SK-N-SH (cell line): ENCODE measurements around the gene PTCRA. TPM values are rescaled to one million over a fixed set of nuclear protein-coding genes. Genes with fewer than 3 reads are reported as not detected.

Source experiments
- CTCF ChIA-PET: fragments of 300-600, 350-600 bp; formaldehyde crosslinking; extraction: SDS; loops from one replicate; lab custom pipeline; 2021; lab: Yijun Ruan, JAX
- POLR2A ChIA-PET: fragments of 350-600 bp; sonication (Branson Sonifier 250); formaldehyde crosslinking; extraction: SDS; loops from one replicate; lab custom pipeline; 2020; ENCODE audit warnings: antibody characterized with exemption, inconsistent platforms; lab: Yijun Ruan, JAX
- DNase-seq: peaks from one replicate; pipeline ENCODE4 v3.0.0; 2012
- H2AFZ ChIP-seq: fragments of 200-600 bp; sonication (generic); 2 replicates; pipeline ENCODE4 v1.8.1; 2016; ENCODE audit warnings: antibody characterized with exemption, mild to moderate bottlenecking, low read depth
- H3F3A ChIP-seq: fragments of 200-600 bp; sonication (generic); replicated peaks from 2 replicates; pipeline ENCODE3; 2016; ENCODE audit warnings: antibody characterized with exemption, mild to moderate bottlenecking; ENCODE audit not compliant: insufficient read depth
- H3K27ac ChIP-seq, 2 experiments: fragments of 200-500 bp in 1 of 2; fragments of 200-600 bp in 1 of 2; sonication (Bioruptor generic) in 1 of 2; sonication (generic), shearing (Covaris generic) in 1 of 2; 2 replicates each; pipeline versions ENCODE4 v1.5.1 to v1.6.1; 2014 to 2016; ENCODE audit warnings: low read depth in 2 of 2, inconsistent platforms in 1 of 2, low read length in 1 of 2, mild to moderate bottlenecking in 1 of 2, mixed read lengths in 1 of 2
- H3K27me3 ChIP-seq: fragments of 200-600 bp; sonication (generic), shearing (Covaris generic); 2 replicates; pipeline ENCODE4 v1.6.1; 2016; ENCODE audit warnings: mixed run types; ENCODE audit not compliant: insufficient read depth
- H3K36me3 ChIP-seq, 2 experiments: fragments of 200-500 bp in 1 of 2; fragments of 200-600 bp in 1 of 2; sonication (Bioruptor generic) in 1 of 2; sonication (generic) in 1 of 2; replicated peaks in 1 of 2; 2 replicates each; pipeline versions ENCODE3 to v1.5.1; 2014 to 2016; ENCODE audit warnings: low read length in 1 of 2, mild to moderate bottlenecking in 1 of 2; ENCODE audit not compliant: insufficient read depth in 2 of 2, control insufficient read depth in 1 of 2
- H3K4me1 ChIP-seq, 2 experiments: fragments of 200-500 bp in 1 of 2; fragments of 200-600 bp in 1 of 2; sonication (Bioruptor generic) in 1 of 2; sonication (generic), shearing (Covaris generic) in 1 of 2; 2 replicates each; pipeline versions ENCODE4 v1.5.1 to v1.6.1; 2014 to 2016; ENCODE audit warnings: low read depth in 1 of 2, low read length in 1 of 2, mixed run types in 1 of 2; ENCODE audit not compliant: insufficient read depth in 2 of 2, control insufficient read depth in 1 of 2
- H3K4me2 ChIP-seq: fragments of 200-600 bp; sonication (generic), shearing (Covaris generic); 2 replicates; pipeline ENCODE4 v1.6.1; 2017; ENCODE audit warnings: mixed run types
- H3K4me3 ChIP-seq, 2 experiments: fragments of 200-500 bp in 1 of 2; fragments of 200-600 bp in 1 of 2; sonication (Bioruptor generic) in 1 of 2; sonication (generic), shearing (Covaris generic) in 1 of 2; 2 replicates each; pipeline versions ENCODE4 v1.5.1 to v1.8.1; 2014 to 2016; ENCODE audit warnings: low read depth in 2 of 2, inconsistent platforms in 1 of 2, low read length in 1 of 2, mild to moderate bottlenecking in 1 of 2, mixed read lengths in 1 of 2, moderate library complexity in 1 of 2
- H3K79me2 ChIP-seq: fragments of 200-600 bp; sonication (generic); 2 replicates; pipeline ENCODE4 v1.8.1; 2017; ENCODE audit warnings: mild to moderate bottlenecking; ENCODE audit not compliant: insufficient read depth
- H3K9ac ChIP-seq: fragments of 200-600 bp; sonication (generic); 2 replicates; pipeline ENCODE4 v1.6.1; 2017; ENCODE audit warnings: mixed run types
- H3K9me2 ChIP-seq: fragments of 200-600 bp; sonication (generic); 2 replicates; pipeline ENCODE4 v1.6.1; 2017; ENCODE audit warnings: mixed run types
- H3K9me3 ChIP-seq: fragments of 200-600 bp; sonication (generic); 2 replicates; pipeline ENCODE4 v1.6.1; 2017; ENCODE audit warnings: mixed run types, mild to moderate bottlenecking, moderate library complexity
- H4K20me1 ChIP-seq: fragments of 200-600 bp; sonication (generic); 2 replicates; pipeline ENCODE4 v1.6.1; 2017; ENCODE audit warnings: mild to moderate bottlenecking, mixed run types; ENCODE audit not compliant: insufficient read depth
- CHD2 ChIP-seq: fragments of 150-350 bp; IDR thresholded peaks from 2 replicates; pipeline ENCODE4 v1.6.1; 2018; ENCODE audit warnings: low read length; ENCODE audit not compliant: partially characterized antibody
- FOSL2 ChIP-seq: IDR thresholded peaks from 2 replicates; pipeline ENCODE4 v1.4.0; 2012; ENCODE audit warnings: low read depth, mild to moderate bottlenecking, moderate library complexity, borderline replicate concordance
- FOXM1 ChIP-seq: IDR thresholded peaks from 2 replicates; pipeline ENCODE4 v1.4.0; 2012; ENCODE audit warnings: low read depth, mild to moderate bottlenecking
- MEF2A ChIP-seq: IDR thresholded peaks from 2 replicates; pipeline ENCODE4 v1.4.0; 2012; ENCODE audit warnings: low read depth, borderline replicate concordance
- NFIC ChIP-seq: IDR thresholded peaks from 2 replicates; pipeline ENCODE4 v1.4.0; 2012; ENCODE audit warnings: borderline replicate concordance
- NRF1 ChIP-seq: IDR thresholded peaks from 2 replicates; pipeline ENCODE4 v1.6.1; 2012; ENCODE audit warnings: low read depth, mild to moderate bottlenecking, low read length
- RAD21 ChIP-seq: IDR thresholded peaks from 2 replicates; pipeline ENCODE4 v1.6.1; 2012; ENCODE audit warnings: mild to moderate bottlenecking, low read length
- RCOR1 ChIP-seq: fragments of 150-350 bp; IDR thresholded peaks from 2 replicates; pipeline ENCODE4 v1.6.1; 2017; ENCODE audit warnings: antibody characterized with exemption, low read length
- RFX5 ChIP-seq: IDR thresholded peaks from 2 replicates; pipeline ENCODE4 v1.6.1; 2012; ENCODE audit warnings: mild to moderate bottlenecking, improper control_type of control experiment, low read length
- SIN3A ChIP-seq: IDR thresholded peaks from 2 replicates; pipeline ENCODE4 v1.6.1; 2012; ENCODE audit warnings: low read depth, mild to moderate bottlenecking, low read length, moderate library complexity, borderline replicate concordance
- SMC3 ChIP-seq: IDR thresholded peaks from 2 replicates; pipeline ENCODE4 v1.6.1; 2012; ENCODE audit warnings: low read depth, low read length, improper control_type of control experiment
- TEAD4 ChIP-seq: IDR thresholded peaks from 2 replicates; pipeline ENCODE4 v1.4.0; 2012; ENCODE audit warnings: mild to moderate bottlenecking, borderline replicate concordance; ENCODE audit not compliant: insufficient read depth
- USF1 ChIP-seq: IDR thresholded peaks from 2 replicates; pipeline ENCODE4 v1.4.0; 2012; ENCODE audit warnings: low read depth, borderline replicate concordance
- USF2 ChIP-seq: fragments of 150-350 bp; IDR thresholded peaks from 2 replicates; pipeline ENCODE4 v1.6.1; 2017; ENCODE audit warnings: antibody characterized with exemption, low read length, low read depth, borderline replicate concordance
- ZBTB33 ChIP-seq: IDR thresholded peaks from 2 replicates; pipeline ENCODE4 v1.4.0; 2012; ENCODE audit warnings: low read depth, borderline replicate concordance
- WGBS: methylation state at CpG from one replicate; pipeline ENCODE4 v1.1.6; 2017; ENCODE audit warnings: low lambda C conversion rate; 5-methylcytosine and 5-hydroxymethylcytosine counted together
- polyA plus RNA-seq, 3 experiments: library from polyadenylated mRNA; depleted of rRNA; stranded (reverse); fragments of >200 nt; gene quantifications; 2 replicates each; pipeline ENCODE4 v1.2.3, GENCODE V29; 2012
- TF ChIP-seq, protein P1 (sequence below): fragments of 200-600 bp; sonication (generic); IDR thresholded peaks from 2 replicates; pipeline ENCODE4 v1.6.1; 2017; ENCODE audit warnings: antibody characterized with exemption, mild to moderate bottlenecking, moderate library complexity
- TF ChIP-seq, protein P2 (sequence below): IDR thresholded peaks from 2 replicates; pipeline ENCODE4 v1.6.1; 2012; ENCODE audit warnings: mild to moderate bottlenecking, low read depth, low read length, moderate library complexity

The PTCRA gene
- polyA plus RNA-seq, 1 of the 3 experiments (the other 2 are of a cell fraction), result not detected

DNA sequence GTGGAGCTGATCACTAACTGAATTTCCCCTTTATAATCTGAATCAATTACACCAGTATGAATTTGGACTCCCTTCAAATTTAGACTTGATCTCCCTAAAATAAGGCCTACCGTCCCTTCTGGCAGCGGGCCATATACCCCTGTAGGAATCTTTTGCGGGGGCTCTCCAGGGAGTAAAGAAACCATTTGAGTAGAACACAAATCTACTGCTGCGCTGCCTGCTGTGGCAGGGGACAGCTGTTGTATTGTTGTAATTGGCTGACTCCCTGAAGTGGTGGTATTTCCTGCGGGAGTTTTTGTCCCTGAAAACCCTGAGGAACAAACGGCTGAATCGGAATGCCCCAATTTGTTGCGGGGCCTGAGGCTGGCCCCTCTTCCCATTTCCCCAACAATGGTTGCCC lies 16.0 kb upstream of the PTCRA start:
- H3K9me2 ChIP-seq, result no peaks in the 10 kb centered on the region
- TF ChIP-seq FOSL2, result no peak
- no peak for TF ChIP-seq FOXM1
- TF ChIP-seq, protein P1, sequence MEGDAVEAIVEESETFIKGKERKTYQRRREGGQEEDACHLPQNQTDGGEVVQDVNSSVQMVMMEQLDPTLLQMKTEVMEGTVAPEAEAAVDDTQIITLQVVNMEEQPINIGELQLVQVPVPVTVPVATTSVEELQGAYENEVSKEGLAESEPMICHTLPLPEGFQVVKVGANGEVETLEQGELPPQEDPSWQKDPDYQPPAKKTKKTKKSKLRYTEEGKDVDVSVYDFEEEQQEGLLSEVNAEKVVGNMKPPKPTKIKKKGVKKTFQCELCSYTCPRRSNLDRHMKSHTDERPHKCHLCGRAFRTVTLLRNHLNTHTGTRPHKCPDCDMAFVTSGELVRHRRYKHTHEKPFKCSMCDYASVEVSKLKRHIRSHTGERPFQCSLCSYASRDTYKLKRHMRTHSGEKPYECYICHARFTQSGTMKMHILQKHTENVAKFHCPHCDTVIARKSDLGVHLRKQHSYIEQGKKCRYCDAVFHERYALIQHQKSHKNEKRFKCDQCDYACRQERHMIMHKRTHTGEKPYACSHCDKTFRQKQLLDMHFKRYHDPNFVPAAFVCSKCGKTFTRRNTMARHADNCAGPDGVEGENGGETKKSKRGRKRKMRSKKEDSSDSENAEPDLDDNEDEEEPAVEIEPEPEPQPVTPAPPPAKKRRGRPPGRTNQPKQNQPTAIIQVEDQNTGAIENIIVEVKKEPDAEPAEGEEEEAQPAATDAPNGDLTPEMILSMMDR, result no peak
- H3K9me3 ChIP-seq, result no peaks in the 10 kb centered on the region
- H3K36me3 ChIP-seq, result no peaks in the 10 kb centered on the region
- ChIA-PET CTCF (interaction anchor here (0.8 to 2.6 kb wide), 12 partner anchors 9 to 244 kb away, joined by 3 to 11 read pairs (median 4); partner anchors contain the start of genes CNPY3 and RPL7L1), POLR2A (interaction anchor here (0.6 kb wide), 1 partner anchor 99 kb away, joined by 3 read pairs; no protein-coding TSS in a partner anchor)
- no peaks in the 10 kb centered on the region for H3K27me3 ChIP-seq
- 72% methylated on average over 8 of the region's 8 CpGs for WGBS
- H3K4me2 ChIP-seq, result no peak overlapping the region
- no peak overlapping the region for H3K27ac ChIP-seq
- no peaks in the 10 kb centered on the region for H4K20me1 ChIP-seq
- H2AFZ ChIP-seq, result no peak overlapping the region
- no peak overlapping the region for H3K4me3 ChIP-seq
- no peaks in the 10 kb centered on the region for H3K79me2 ChIP-seq
- H3K4me1 ChIP-seq, result peaks cover 0 to 16% of the 10 kb centered on the region in 2 experiments; a peak in 2 of 4 replicates
- DNase-seq, result no peak
- H3F3A ChIP-seq, result no peaks in the 10 kb centered on the region
- H3K9ac ChIP-seq, result no peak overlapping the region

GRCh38 chr6:42901538-42901957 lies 14.3 kb upstream of the PTCRA start:
- H3K4me2 ChIP-seq, result peak overlapping the region; percentile 60
- no peaks in the 10 kb centered on the region for H3F3A ChIP-seq
- H3K27ac ChIP-seq, result no peak overlapping the region
- no peak overlapping the region for H3K9ac ChIP-seq
- H4K20me1 ChIP-seq, result no peaks in the 10 kb centered on the region
- peak overlapping the region; percentile 77 for H2AFZ ChIP-seq
- DNase-seq, result peak; percentile 72
- H3K36me3 ChIP-seq, result no peaks in the 10 kb centered on the region
- no peaks in the 10 kb centered on the region for H3K9me3 ChIP-seq
- WGBS, result 11% methylated on average over 11 of the region's 11 CpGs
- H3K9me2 ChIP-seq, result no peaks in the 10 kb centered on the region
- POLR2A ChIA-PET, result no interaction called here
- CTCF ChIA-PET, result interaction anchor here (0.6 to 2.4 kb wide), 43 partner anchors 9 to 490 kb away, joined by 3 to 13 read pairs (median 4); partner anchors contain the start of genes CNPY3, PTCRA and PTK7
- H3K4me1 ChIP-seq, result peaks cover 0 to 9% of the 10 kb centered on the region in 2 experiments; a peak in 2 of 4 replicates
- no peaks in the 10 kb centered on the region for H3K27me3 ChIP-seq
- H3K79me2 ChIP-seq, result no peaks in the 10 kb centered on the region
- H3K4me3 ChIP-seq, result peak overlapping the region in 1 of 2 experiments; percentile 20; a peak in 1 of 4 replicates
- TF ChIP-seq FOSL2 (no peak), FOXM1 (no peak), USF1 (no peak), RAD21 (peak; percentile 97), NFIC (peak; percentile 45; the same call in 1 of the 2 replicates), RFX5 (0 out of 2 replicates have a peak, but pooled peaks have one; percentile 45), ZBTB33 (no peak), MEF2A (no peak), NRF1 (no peak), RCOR1 (0 out of 2 replicates have a peak, but pooled peaks have one; percentile 39), CHD2 (no peak), USF2 (no peak), SMC3 (peak; percentile 71), TEAD4 (no peak), SIN3A (0 out of 2 replicates have a peak, but pooled peaks have one; percentile 18)
- TF ChIP-seq, protein P2, sequence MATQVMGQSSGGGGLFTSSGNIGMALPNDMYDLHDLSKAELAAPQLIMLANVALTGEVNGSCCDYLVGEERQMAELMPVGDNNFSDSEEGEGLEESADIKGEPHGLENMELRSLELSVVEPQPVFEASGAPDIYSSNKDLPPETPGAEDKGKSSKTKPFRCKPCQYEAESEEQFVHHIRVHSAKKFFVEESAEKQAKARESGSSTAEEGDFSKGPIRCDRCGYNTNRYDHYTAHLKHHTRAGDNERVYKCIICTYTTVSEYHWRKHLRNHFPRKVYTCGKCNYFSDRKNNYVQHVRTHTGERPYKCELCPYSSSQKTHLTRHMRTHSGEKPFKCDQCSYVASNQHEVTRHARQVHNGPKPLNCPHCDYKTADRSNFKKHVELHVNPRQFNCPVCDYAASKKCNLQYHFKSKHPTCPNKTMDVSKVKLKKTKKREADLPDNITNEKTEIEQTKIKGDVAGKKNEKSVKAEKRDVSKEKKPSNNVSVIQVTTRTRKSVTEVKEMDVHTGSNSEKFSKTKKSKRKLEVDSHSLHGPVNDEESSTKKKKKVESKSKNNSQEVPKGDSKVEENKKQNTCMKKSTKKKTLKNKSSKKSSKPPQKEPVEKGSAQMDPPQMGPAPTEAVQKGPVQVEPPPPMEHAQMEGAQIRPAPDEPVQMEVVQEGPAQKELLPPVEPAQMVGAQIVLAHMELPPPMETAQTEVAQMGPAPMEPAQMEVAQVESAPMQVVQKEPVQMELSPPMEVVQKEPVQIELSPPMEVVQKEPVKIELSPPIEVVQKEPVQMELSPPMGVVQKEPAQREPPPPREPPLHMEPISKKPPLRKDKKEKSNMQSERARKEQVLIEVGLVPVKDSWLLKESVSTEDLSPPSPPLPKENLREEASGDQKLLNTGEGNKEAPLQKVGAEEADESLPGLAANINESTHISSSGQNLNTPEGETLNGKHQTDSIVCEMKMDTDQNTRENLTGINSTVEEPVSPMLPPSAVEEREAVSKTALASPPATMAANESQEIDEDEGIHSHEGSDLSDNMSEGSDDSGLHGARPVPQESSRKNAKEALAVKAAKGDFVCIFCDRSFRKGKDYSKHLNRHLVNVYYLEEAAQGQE, result no peak
